NCI-H1417 (cell line): ENCODE measurements around the gene WIPF1.

ENCODE experiments used
- DNase-seq, 3 experiments: peaks; one replicate each; lab custom pipeline; 2025; lab: John Stamatoyannopoulos, UW

The WIPF1 gene

GRCh38 chr2:174618179-174618578, 20.6 kb upstream of the WIPF1 start:
- DNase-seq = no peak

GRCh38 chr2:174617718-174618117, 20.1 kb upstream of the WIPF1 start:
- no peak for DNase-seq

- DNase-seq = no peak
Measured at GRCh38 chr2:174617120-174617519, 19.5 kb upstream of the WIPF1 start.

DNA sequence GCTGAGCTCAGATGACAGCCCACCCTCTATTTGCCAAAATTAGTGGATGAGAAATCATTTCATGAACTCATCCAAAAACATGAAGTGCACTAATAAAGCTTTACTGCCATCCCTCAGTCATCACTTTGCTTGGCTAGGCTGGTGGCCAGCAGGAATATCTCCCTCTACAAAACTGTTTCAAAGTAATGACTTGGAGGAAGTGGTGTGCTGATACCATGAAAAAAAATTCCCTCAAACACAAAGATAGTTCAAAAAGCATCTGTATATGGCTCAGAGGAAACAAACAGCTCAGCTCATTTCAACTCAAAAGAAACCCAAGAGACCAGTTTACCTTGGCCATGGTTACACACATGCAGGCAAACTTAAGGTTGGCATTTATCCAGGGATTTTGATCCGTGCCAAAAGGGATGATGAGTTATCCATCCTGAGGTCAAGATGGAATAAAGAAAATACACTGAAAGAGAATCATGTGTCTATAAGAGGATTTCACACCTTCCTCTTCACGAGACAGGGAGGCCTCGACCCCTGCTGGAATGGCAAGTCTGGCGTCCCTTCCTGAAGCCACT, 18.4 kb upstream of the WIPF1 start:
- no peak for DNase-seq

GRCh38 chr2:174614261-174614660, 16.7 kb upstream of the WIPF1 start:
- no peak for DNase-seq

DNA sequence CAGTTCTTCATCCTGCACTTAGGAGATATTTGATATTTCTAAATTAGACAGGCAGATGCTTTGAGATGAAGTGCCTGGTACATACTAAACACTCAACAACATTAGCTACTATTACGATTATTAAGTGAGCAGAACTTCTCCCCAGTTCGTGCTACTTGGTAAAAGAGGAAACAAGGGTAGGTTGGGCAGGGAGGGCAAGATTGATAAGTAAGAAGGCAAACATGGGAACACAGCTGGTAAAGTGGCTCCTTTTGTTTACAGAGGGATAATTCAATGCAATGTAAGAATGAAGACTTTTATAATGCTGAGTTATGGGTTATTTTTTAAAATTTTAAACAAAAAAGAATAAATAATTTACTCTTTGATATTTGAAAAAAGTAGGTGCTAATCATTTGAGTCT, 15.9 kb upstream of the WIPF1 start:
- no peak for DNase-seq

- DNase-seq = no peak
Measured at GRCh38 chr2:174612970-174613369, 15.4 kb upstream of the WIPF1 start.

DNA sequence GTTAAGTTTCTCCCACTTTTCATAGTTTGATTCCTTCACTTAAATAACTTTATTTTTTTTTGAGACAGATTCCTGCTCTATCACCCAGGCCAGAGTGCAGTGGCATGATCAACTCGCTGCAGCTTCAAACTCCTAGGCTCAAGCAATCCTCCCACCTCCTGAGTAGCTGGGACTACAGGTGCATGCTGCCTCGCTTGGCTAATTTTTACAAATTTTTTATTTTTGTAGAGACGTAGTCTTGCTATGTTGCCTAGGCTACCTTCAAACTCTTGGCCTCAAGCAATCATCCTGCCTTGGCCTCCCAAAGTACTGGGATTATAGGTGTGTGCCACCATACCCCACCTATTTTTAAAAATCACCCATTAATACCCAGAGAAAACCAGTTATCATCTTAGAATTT, 14.2 kb upstream of the WIPF1 start:
- no peak for DNase-seq

- no peak for DNase-seq
Measured at GRCh38 chr2:174611006-174611405, 13.4 kb upstream of the WIPF1 start.

- no peak for DNase-seq
Measured at GRCh38 chr2:174610243-174610995, 12.8 kb upstream of the WIPF1 start.

GRCh38 chr2:174609261-174609660, 11.7 kb upstream of the WIPF1 start:
- DNase-seq = no peak

DNA sequence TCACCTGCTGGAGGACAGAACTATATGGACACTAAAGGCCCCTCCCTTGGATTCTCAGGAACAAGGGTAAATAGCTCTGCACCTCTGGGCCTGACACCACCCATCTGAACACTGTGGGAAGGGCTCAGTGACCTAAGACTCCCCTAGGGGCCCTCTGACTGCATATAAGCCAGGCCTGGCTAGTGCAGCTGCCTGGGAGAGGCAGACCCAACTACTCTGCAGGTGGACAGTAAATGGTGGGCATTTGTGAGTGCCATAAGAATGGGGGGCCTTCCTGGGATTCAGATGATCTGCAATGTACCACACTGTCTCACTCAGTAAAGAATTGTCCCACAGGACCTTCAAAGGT, 11.2 kb upstream of the WIPF1 start:
- no peak for DNase-seq

GRCh38 chr2:174607989-174608865, 10.6 kb upstream of the WIPF1 start:
- DNase-seq = no peak

- DNase-seq = no peak
Measured at GRCh38 chr2:174607584-174607983, 10.0 kb upstream of the WIPF1 start.

- DNase-seq = peak in 1 of 3 experiments; percentile 29
Measured at GRCh38 chr2:174606336-174606735, 8.7 kb upstream of the WIPF1 start.

- DNase-seq = no peak
Measured at GRCh38 chr2:174605687-174606086, 8.1 kb upstream of the WIPF1 start.

GRCh38 chr2:174603280-174603679, 5.7 kb upstream of the WIPF1 start:
- peak in 2 of 3 experiments; percentile 3 to 7 for DNase-seq

DNA sequence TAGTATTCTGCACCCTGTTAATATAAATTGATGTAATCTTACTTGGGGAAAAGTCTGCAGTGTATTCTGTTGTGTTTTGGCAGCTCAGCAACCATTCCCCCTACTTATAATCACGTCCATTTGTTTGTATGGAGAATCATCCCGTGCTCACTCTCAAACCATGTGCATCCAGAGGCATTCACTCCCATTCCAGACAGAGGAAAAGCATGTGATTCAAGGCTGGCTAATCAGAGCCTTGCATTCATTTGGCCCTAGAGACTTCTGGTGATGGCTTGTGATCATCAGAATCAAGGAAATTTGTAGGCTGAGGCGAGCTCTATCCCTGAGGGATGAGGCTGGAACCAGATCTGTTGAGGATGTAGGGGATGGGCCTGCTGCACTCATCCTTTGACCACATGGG, 5.1 kb upstream of the WIPF1 start:
- DNase-seq = no peak

GRCh38 chr2:174600349-174600748, 2.7 kb upstream of the WIPF1 start:
- no peak for DNase-seq

- DNase-seq = no peak
Measured at GRCh38 chr2:174599310-174599921, 1.8 kb upstream of the WIPF1 start.

- DNase-seq = no peak
Measured at GRCh38 chr2:174597009-174597344, 627 bp downstream of the WIPF1 start.

- DNase-seq = no peak
Measured at GRCh38 chr2:174595891-174596397, 1.7 kb downstream of the WIPF1 start.
